AG04450 (cell line): Measurements from ENCODE around the gene UGT3A1. TPM values are rescaled to one million over a fixed set of nuclear protein-coding genes. Genes with fewer than 3 reads are reported as not detected.
"Not testable (repeated sequence)": the region's sequence is repeated elsewhere in the genome, so short reads cannot be mapped to it uniquely, and the experiment has no call there.

Source experiments
- CTCF ChIA-PET: fragments of 300-600, 350-600 bp; formaldehyde crosslinking; extraction: SDS; loops from one replicate; lab custom pipeline; 2022; ENCODE audit warnings: antibody characterized with exemption, inconsistent platforms; lab: Charles Lee
- POLR2A ChIA-PET: fragments of 350-600 bp; formaldehyde crosslinking; extraction: SDS; loops from one replicate; lab custom pipeline; 2021; ENCODE audit warnings: antibody characterized with exemption, inconsistent platforms; lab: Yijun Ruan, JAX
- DNase-seq: peaks from one replicate; pipeline ENCODE4 v3.0.0-alpha.2; 2011; ENCODE audit warnings: low read depth, low spot score
- H3K27ac ChIP-seq: one replicate; pipeline ENCODE4 v1.5.1; 2012; ENCODE audit warnings: low read depth, low read length, control low read depth
- H3K27me3 ChIP-seq: one replicate; pipeline ENCODE4 v1.6.0; 2012; ENCODE audit warnings: low read length; ENCODE audit not compliant: control insufficient read depth, insufficient read depth
- H3K4me3 ChIP-seq: 2 replicates; pipeline ENCODE4 v1.5.1; 2011; ENCODE audit warnings: mild to moderate bottlenecking, low read depth, low read length, control low read depth
- H3K9me3 ChIP-seq: 2 replicates; pipeline ENCODE4 v1.5.1; 2012; ENCODE audit warnings: low read length; ENCODE audit not compliant: control insufficient read depth, insufficient read depth
- polyA minus RNA-seq: library from RNA; depleted of rRNA, polyadenylated mRNA; stranded (reverse); fragments of >200 nt; gene quantifications from 2 replicates; pipeline ENCODE4 v1.2.3, GENCODE V29; 2011; rRNA and poly(A)+ RNA removed
- polyA plus RNA-seq: library from polyadenylated mRNA; depleted of rRNA; stranded (reverse); fragments of >200 nt; gene quantifications from 2 replicates; pipeline ENCODE4 v1.2.3, GENCODE V29; 2011; rRNA removed
- TF ChIP-seq, protein P1 (sequence below): IDR thresholded peaks from 2 replicates; pipeline ENCODE4 v1.5.1; 2011; ENCODE audit warnings: low read depth, low read length, control low read depth, inconsistent platforms

UGT3A1 gene, protein sequence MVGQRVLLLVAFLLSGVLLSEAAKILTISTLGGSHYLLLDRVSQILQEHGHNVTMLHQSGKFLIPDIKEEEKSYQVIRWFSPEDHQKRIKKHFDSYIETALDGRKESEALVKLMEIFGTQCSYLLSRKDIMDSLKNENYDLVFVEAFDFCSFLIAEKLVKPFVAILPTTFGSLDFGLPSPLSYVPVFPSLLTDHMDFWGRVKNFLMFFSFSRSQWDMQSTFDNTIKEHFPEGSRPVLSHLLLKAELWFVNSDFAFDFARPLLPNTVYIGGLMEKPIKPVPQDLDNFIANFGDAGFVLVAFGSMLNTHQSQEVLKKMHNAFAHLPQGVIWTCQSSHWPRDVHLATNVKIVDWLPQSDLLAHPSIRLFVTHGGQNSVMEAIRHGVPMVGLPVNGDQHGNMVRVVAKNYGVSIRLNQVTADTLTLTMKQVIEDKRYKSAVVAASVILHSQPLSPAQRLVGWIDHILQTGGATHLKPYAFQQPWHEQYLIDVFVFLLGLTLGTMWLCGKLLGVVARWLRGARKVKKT
- polyA plus RNA-seq, result not detected in 2 replicates
- polyA minus RNA-seq, result not detected in 2 replicates

DNA sequence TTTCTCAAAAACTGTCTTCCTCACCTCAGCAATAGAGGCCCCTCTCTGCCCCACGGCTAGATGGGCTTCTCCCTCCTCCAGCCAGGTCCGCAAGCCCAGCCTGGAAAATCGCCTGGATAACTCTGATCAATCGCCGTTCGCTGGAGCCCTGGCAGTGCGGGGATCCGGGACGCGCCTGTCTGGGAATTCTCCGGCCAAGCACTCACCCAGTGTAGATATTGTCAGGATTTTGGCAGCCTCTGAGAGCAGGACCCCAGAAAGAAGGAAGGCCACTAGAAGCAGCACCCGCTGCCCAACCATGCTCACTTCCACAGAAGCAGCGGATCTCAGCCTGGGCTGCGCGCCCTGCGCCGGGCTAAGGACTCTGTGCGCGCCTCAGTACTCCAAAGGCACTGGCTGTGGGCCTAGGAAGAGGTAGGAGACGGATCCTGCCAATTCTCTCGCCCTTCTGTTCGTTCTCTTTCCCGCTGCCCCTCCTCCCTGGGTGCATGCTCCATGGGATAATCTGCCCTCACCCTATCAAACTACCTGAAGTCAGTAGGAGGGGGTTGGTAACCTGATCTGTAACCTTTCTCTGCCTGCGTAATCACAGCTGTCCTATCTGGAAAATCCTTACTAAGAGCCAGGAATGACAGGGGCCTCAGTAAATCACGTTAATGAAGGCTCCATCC is at the start of gene UGT3A1:
UGT3A1 (minus strand) TSS at position 450 of the 671 bp plus-strand sequence; CDS start at position 300, 150 bp downstream.
- DNase-seq, result no peak
- Histone ChIP-seq H3K9me3 (no peaks in the 10 kb centered on the region), H3K27me3 (peaks cover 4% of the 10 kb centered on the region), H3K27ac (no peak within 1 kb of the TSS), H3K4me3 (no peak within 1 kb of the TSS)
- TF ChIP-seq, protein P1, sequence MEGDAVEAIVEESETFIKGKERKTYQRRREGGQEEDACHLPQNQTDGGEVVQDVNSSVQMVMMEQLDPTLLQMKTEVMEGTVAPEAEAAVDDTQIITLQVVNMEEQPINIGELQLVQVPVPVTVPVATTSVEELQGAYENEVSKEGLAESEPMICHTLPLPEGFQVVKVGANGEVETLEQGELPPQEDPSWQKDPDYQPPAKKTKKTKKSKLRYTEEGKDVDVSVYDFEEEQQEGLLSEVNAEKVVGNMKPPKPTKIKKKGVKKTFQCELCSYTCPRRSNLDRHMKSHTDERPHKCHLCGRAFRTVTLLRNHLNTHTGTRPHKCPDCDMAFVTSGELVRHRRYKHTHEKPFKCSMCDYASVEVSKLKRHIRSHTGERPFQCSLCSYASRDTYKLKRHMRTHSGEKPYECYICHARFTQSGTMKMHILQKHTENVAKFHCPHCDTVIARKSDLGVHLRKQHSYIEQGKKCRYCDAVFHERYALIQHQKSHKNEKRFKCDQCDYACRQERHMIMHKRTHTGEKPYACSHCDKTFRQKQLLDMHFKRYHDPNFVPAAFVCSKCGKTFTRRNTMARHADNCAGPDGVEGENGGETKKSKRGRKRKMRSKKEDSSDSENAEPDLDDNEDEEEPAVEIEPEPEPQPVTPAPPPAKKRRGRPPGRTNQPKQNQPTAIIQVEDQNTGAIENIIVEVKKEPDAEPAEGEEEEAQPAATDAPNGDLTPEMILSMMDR, result no peak
- ChIA-PET POLR2A (no interaction called here), CTCF (no interaction called here)

DNA sequence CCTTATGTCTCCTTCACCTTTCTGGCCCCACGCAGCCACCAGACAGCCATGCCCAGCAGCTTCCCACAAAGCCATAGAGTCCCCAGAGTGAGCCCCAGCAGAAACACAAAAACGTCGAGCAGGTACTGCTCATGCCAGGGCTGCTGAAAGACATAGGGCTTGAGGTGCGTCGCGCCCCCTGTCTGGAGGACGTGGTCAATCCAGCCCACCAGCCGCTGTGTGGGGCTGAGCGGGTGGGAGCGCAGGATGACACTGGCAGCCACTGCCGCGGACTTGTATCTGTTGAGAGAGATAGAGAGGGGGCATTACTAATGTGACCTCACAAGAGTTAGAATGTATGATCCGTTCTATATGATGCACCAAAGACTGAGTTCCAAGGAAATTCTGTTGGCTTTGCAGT is 44.5 kb upstream of the UGT3A1 start:
- POLR2A ChIA-PET, result no interaction called here
- CTCF ChIA-PET, result no interaction called here
- no peak overlapping the region for H3K4me3 ChIP-seq
- TF ChIP-seq, protein P1, result no peak
- no peak overlapping the region for H3K27ac ChIP-seq
- H3K9me3 ChIP-seq, result no peaks in the 10 kb centered on the region
- H3K27me3 ChIP-seq, result no peaks in the 10 kb centered on the region
- no peak for DNase-seq

DNA sequence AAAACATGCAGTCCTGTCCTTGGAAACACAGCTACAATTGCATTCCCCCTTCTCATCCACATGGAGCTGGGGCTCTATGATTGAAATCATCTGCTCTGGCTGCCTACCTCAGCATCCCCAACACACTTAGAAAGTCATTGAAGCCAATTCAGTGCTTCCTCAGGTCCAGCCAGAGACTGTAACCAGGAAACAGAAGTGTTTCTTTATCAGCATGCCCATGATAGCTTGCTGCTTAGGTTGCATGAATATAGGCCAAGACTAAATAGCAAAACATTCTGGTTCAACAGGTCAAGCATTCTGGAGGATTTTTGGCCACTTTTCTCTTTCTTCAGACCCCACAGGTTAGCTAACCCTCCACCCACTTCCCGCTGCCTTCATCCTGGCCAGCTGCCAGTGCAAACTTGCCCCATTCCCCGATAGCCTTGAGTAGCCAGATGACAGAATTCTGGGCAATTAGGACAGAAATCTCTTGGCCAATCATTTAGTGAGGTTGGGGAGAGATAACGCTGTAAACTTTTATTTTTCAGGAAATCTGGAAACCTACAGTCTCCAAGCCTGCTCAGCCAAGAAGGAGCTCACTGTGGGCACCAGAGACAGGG is 43.4 kb upstream of the UGT3A1 start:
- H3K27ac ChIP-seq, CTCF ChIA-PET: not testable (repeated sequence)

DNA sequence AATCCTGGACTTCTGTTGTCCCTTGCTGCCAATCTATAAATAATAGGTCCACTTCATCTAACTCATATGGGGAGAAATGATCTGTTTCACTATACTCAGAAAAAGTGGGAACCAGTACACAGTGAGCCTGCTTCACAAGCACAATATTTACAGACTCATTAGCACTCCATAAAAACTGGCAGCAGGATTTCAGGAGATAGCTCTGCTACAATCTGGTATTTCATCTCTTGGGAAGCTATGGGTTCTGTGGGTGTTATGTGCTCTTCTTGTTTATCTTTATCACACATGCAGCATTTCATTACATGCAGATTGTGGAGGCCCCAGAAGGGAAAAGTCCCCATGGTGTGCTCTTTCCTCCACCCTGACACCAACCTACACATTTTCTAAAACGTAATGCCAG is 42.3 kb upstream of the UGT3A1 start:
- H3K27ac ChIP-seq, result no peak overlapping the region
- no peaks in the 10 kb centered on the region for H3K27me3 ChIP-seq
- TF ChIP-seq, protein P1, result no peak
- H3K4me3 ChIP-seq, result no peak overlapping the region
- DNase-seq, result no peak
- POLR2A ChIA-PET, result no interaction called here
- CTCF ChIA-PET, result no interaction called here
- no peaks in the 10 kb centered on the region for H3K9me3 ChIP-seq

More for the DNA sequence above, 43.4 kb upstream of the UGT3A1 start:
- H3K9me3 ChIP-seq, H3K4me3 ChIP-seq, DNase-seq, H3K27me3 ChIP-seq, POLR2A ChIA-PET: not testable (repeated sequence)

DNA sequence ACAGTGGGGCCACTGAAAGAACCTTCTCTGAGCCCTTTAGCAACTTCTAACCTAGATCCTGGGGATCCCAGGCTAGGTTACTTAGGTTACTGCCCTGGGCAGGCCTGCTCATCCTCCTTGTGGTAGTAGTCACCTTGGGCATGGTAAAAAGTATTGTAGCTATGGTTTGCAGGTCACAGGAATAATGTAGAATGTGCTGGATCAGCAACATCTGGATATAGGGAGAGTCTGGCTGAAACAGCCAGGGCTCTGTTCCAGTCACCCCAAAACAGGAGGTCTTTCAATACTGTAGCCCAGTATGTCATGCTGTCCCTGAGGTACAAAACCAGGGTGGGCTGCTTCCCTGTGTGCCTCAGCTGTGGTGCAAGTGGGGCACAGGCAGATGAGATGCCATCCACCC is 41.9 kb upstream of the UGT3A1 start:
- Histone ChIP-seq H3K27me3 (no peaks in the 10 kb centered on the region), H3K27ac (no peak overlapping the region), H3K4me3 (no peak overlapping the region), H3K9me3 (no peaks in the 10 kb centered on the region)
- ChIA-PET POLR2A (no interaction called here), CTCF (no interaction called here)
- DNase-seq, result no peak
- TF ChIP-seq, protein P1, result no peak
